Left forelimb (tissue), 1 donor: ENCODE measurements around the gene STK36.
"Not testable (repeated sequence)": the region's sequence is repeated elsewhere in the genome, so short reads cannot be mapped to it uniquely, and the experiment has no call there.

Experiments used
- DNase-seq: peaks from one replicate; pipeline ENCODE4 v3.0.0-alpha.2; 2018; ENCODE audit warnings: low spot score

Gene STK36

DNA sequence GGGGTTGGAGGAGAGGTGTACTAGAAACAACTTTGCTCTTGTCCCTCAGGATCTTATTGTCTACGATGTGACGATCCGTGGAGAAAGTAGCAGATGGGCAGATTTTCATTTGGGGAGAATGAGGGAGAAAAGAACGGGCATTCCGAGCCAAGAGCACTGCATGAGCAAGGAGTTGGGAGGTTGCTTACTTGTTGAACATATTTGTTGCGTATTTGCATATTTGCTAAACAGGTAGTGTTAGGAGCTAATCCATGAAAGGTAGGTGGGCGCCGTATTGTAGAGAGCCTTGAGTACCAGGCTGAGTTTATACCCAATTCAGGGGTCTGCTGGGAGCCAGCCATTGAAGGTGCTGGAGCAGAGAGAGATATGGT is 11.9 kb upstream of the STK36 start:
- DNase-seq: no peak

DNA sequence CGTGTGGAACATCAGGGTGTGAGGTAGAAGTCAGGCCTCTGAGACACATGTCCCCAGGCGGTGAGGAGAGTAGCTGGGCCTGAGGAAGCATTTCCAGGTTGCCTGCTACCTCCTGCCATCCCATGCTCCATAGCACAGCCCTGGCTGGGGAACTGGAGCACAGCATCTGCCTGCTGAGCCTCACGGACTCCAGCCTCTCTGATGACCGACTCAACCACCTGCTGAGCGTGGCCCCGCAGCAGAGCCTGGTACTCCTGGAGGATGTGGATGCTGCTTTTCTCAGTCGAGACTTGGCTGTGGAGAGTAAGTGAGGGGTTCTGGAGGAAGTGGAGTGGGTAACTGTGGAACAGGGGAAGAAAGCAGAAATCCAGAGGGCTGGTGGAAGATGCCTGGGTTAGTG is 9.5 kb upstream of the STK36 start:
- DNase-seq: no peak

DNA sequence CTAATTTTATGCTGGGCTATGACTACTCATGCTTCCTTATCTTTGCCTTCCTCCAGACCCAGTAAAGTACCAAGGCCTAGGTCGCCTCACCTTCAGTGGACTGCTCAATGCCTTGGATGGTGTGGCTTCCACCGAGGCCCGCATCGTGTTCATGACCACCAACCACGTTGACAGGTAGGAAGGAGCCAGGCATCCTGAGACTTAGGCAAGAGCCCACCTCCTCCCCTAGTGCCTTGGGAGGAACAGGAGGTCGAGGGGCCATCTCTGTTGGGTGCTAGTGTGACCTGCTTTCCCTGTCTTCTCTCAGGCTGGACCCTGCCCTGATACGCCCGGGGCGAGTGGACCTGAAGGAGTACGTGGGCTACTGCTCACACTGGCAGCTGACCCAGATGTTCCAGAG is 9.1 kb upstream of the STK36 start:
- DNase-seq: no peak

DNA sequence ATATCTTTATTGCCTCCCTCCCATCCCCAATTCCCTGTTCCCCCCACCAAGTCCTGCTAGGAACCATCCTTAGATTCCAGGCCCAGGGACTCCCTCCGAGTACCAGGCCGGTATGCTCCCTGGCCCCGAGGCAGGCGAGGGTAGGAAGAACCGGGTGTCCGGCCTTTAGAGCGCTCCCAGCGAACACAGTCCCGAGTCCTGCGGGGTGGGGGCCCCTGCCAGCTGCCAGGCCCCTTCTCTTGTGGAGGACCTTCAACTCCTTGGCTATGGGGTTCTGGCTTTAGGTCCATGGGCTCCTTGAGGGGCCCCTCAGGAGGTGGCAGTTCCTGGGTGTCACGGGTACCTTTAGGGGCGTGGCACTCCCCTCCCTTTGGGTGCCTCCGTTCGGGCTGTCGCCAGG is 8.0 kb upstream of the STK36 start:
- DNase-seq: no peak

DNA sequence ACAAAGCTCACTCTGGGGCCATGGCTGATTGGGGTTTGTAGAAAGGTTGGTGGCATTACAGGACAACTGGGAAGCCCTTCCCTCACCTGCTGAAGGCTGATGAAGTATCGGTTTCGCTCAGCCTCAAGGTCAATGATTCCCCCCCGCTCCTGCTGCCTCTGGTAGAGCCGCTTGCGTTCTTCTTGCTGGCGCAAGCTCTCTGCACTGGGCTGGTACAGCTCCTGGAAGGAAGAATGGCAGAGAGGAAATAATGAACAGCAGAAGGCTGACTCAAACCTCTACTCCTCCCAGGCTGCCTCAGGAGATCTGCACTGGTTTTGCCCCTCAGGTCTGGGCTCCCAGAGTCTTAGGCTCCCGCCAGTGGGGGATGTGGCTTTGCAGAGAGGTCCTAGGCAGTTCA is 7.2 kb upstream of the STK36 start:
- no peak for DNase-seq

DNA sequence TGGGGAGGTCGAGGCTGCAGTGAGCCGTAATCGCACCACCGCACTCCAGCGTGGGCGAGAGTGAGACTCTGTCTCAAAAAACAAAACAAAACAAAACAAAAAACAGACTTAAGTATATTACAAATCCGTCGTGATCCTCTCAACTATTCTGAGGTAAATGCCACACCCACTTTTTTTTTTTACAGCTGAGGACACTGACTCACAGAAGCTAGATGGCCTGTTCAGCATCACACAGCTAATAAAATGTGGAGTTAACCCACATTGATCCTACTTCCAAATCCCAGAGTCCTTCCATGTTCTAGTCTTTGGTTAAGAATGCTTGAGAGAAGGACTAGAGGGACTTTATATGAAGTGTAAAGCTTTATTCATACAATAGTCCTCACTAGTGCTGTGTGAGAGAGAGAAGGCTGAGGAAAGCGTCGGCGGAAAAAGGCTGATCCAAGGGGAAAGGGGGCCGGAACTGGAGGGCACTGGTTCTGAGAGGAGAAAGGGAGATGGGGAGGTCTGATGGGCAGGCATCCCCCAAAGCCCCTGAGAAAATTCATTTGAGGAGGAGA is 711 bp upstream of the STK36 start:
- no peak for DNase-seq

DNA sequence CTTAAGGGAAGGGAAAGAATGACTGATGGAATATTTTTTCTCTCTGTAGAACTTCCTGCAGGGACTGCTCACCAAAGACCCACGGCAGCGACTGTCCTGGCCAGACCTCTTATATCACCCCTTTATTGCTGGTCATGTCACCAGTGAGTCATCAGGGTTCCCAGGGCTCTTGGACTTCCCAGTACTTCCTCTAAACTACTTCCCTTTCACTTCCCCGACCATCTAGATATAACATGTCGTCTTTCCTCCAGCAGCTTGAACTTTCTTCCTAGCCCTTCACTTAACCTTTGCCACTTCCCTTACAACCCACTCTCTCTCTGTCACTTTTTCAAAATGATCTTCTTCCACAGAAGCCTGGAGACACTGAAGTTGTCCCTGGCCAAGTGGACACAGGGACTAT is 7.2 kb downstream of the STK36 start:
- DNase-seq: no peak

DNA sequence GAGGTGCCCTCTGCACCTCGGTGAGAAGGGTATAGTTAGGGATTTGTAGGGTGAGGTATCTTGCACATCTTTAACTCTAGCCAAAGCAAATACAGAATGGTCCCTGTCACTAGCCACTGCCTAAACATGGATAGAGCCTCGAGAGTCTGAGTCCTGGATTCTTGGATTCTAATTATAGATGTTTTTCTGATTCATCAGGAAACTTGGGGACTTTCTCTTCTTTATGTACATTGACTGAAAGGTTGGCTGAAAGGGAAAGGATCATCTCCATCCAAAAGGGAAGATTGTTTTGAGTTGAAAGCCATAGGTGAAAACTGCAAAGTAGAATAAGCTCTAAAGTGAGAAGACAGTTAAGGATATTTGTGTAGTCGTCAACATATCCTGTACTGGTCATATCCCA is 8.2 kb downstream of the STK36 start:
- DNase-seq: no peak

DNA sequence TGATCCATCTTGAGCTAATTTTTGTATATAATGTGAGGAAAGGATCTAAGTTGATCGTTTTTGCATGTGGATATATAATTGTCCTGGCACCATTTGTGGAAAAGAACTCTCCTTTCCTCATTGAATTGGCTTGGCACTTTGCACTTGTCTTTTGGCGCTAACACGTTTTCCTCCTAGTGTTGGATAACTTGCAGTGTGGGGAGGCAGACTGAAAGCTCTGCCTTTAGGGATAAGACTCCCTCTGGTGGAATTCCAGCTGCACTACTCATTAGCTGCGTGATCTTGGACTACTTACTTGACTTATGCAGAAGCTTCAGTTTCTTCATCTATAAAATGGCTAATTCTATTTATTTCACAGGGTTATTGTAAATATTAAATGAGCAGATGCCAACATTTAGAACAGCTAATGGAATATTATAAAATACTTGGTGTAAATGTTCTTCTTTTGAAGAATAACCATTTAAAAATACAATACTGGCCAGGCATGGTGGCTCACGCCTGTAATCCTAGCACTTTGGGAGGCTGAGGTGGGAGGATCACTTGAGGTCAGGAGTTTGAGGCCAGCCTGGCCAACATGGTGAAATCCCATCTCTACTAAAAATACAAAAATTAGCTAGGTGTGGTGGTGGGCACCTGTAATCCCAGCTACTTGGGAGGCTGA is 15.6 kb downstream of the STK36 start:
- DNase-seq: not testable (repeated sequence)

DNA sequence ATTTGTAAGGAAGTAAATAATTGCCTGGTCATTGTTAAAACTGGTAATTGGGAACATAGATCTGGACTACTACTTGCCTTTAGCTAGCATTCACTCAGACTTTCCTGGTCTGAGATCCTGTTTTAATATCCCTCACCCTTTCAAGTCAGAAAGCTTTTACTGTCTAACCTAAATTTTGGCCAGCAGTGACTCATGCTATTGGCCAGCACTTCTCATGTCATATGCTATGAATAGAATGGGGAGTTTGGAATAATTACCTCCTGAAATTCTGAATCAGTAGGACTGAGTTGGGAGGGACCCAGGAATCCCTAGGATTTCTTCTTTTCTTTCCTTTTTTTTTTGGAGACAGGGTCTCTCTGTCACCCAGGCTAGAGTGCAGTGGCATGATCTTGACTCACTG is 19.3 kb downstream of the STK36 start:
- DNase-seq: no peak

DNA sequence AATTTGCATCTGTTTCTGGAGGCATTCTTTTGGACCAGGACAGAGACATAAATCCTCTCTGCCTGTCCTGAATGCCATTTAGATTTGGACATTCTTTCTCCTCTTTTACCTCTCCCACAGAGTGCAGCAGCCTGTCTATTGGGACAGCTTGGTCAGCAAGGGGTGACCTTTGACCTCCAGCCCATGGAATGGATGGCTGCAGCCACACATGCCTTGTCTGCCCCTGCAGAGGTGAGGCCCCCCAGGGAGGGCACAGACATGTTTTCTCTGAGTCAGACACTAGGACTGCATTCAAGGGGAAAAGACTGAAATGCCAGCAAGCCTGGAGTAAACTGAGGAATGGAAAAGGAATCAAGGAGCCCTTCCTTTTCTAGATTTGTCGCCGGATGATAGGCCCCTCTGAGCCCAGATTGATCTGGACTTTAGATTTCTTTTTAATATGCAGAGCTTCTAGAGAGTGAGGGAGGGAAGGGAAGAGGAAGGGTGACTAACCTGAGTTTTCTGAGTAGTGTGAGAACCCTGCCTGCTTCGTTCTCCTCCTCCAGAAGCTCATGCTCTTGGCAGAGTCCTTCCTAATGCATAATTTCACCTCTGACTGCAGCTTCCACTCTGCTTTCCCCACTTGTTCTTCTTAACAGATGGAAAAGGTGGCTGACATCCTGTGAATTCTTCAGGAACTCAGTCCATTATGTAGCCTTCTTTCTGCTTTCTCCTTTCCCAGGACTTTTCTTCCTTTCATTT is 22.7 kb downstream of the STK36 start:
- DNase-seq: no peak

DNA sequence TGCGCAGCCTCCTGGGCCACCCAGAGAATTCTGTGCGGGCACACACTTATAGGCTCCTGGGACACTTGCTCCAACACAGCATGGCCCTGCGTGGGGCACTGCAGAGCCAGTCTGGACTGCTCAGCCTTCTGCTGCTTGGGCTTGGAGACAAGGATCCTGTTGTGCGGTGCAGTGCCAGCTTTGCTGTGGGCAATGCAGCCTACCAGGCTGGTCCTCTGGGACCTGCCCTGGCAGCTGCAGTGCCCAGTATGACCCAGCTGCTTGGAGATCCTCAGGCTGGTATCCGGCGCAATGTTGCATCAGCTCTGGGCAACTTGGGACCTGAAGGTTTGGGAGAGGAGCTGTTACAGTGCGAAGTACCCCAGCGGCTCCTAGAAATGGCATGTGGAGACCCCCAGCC is 27.0 kb downstream of the STK36 start:
- no peak for DNase-seq

DNA sequence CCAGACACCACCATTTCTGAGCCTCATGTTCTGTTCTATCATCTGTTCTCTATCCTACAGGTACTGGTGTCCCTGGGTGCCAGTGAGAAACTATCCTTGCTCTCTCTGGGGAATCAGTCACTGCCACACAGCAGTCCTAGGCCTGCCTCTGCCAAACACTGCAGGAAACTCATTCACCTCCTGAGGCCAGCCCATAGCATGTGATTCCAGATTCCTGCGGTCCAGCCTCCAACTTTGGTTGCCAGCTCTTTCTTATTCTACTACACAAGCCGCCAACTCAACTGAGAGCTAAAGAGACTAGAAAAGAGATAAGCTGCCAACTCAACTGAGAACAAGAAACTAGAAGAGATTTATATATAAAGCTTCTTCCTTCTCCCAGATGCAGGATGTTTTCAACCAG is 29.9 kb downstream of the STK36 start:
- no peak for DNase-seq

DNA sequence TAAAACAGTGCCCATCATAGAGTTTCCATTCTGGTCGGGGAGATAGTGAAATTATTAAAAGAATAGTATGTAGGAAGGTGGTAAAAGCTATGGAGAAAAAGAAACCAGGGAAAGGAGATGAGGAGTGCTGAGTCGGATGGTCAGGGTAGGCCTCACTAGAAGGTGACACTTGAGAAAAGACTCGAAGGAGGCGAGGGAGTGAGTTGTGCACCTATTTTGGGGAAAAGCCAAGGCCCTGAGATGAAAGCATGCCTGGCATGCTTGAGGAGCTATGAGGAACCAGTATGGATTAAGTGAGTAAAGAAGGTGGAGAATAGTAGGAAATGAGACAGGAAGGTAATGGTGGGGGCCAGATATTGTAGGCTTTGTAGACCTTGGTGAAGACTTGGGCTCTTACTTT is 31.5 kb downstream of the STK36 start:
- DNase-seq: no peak

DNA sequence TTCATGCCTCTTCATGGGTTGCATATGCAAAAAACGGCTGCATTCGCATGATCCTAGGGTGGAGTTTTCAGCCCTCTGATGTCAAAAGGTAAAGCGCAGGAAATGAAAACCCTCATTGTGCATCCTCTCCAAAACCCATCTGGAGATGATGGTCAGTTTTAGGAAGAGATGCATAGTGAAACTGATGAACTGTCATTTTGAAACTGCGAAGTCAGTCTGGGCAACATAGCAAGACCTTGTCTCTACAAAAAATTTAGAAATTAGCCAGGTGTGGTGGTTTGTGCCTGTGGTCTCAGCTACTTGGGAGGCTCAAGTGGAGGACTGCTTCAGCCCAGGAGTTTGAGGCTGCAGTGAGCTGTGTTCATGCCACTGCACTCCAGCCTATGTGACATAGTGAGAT is 36.2 kb downstream of the STK36 start:
- no peak for DNase-seq

DNA sequence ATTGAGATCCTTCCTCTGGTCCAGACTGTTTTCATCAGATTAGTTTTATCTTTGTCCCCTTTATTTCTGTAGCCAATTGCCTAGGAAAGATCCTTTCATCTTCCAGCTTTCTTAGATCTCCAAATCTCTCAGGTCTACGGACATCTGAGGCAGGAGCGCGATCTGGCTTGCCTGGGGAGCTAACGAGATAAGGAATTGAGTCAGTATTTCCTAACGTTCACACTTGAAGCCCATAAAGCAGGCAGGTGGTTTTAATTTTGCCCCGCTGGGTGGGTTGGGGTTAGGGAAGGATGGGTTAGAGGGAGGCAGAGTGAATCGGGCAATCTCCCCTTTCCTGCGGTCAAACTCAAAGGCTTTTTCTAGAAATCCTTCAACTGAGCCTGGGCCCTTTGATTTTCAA is 38.0 kb downstream of the STK36 start:
- no peak for DNase-seq

DNA sequence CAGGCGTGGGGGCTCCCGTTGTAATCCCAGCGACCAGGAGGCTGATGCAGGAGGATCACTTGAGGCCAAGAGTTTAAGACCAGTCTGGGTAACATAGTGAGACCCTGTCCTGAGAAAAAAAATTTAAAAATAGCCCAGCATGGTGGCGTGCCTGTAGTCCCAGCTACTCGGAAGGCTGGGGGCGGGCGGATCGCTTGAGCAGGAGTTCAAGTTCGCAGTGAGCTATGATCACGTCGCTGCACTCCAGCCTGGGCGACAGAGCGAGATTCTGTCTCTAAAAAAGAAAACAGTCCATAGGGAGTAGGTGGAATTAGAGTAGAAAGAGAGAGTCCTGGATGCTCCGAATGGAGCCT is 38.4 kb downstream of the STK36 start:
- DNase-seq: no peak

DNA sequence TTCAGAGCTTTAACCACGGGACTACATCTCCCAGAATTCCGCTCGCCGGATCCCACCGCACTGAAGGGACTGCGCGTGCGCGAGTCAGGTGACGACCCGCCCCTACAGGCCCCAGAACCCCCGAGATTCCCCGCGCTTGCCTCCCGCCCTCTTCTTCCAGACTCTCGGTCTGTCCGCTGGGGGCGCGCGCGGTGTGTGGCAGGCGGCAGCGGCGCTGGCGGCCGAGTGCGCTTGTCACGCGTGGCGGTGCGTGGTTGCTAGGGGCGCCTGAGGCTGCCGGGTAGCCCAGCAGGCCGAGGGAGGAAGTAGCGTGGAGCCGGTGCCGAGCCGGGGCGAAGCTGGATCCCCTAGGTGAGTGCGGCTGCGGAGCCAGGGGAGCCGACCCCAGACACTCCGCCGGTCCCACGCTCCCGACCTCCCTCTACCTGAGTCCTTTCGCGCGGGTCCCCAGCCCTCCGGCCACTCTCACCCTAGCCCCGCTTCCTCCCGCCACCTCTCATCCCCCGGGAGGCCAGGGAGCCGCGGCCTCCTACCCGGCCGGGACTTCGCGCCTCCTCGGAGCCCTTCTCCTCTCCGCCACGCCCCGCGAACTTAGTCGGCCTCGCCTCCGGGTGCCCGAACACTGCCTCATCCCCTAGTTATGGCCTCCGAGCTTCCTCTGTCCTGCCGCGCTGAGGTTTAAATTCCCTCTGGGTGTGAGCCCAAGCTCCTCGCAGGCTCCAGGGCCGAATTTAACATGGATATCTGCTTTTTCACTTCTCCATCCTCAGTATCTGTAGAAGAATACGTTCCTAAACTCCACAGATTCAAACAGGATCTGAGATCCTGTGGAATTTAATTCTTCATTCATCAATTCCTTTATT is 39.0 kb downstream of the STK36 start, which contains the start of gene TTLL4:
Gene TTLL4 (plus strand): TSS at position 149 of the 863 bp plus-strand sequence. CDS start 26,842 bp downstream, outside the sequence.
- peak; percentile 98 for DNase-seq

DNA sequence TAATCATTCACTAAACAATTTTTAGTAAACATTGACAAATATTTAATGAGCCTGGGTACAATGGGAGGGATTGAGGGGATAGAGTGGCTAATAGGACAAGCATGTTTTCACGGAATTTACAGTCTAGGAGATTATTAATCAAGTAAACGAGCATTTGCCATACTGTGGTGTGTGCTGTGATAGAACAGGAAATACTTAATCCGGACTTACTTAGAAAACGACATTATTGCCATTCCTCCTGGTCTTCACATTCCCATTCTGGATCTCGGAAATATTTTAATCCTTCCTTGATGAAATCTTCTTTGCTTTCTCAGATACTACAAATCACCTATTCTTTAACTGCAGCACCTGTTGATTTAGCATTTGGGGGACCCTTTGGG is 39.7 kb downstream of the STK36 start:
- no peak for DNase-seq

DNA sequence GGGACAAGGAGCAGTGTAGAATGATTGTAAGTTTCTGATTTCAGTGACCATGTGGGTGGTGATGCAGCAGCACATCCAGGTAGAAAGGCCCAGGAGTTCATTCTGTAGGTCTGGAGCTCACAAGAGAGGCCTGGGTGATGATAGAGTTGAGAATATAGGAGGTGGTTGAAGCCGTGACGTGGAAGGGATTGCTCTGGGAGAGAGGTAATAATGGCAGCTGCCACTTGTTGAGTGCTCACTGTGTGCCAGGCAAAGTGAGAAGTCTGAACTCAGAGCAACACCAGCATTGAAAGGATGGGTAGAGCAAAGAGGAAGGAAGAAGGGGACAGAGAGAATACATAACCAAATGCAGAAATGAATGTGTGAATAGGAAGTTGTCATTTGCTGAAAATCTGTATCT is 42.0 kb downstream of the STK36 start:
- no peak for DNase-seq

DNA sequence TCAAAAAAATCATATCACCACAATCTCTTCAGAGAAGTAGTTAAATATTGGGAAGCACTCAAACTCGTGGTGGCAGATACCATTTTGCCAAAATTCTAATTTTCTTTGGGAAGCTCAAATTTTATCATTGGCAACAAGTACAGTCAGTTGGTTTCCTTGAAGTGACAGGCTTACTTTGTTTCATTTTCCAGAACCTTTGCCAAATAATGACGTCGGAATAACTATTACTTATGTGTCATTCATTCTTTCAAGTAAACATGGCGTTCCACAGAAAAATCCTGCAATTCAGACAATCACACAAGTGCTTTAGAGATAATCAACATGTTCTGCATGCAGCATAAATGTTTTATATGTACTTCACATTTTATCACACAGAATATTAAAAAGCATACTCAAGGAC is 44.2 kb downstream of the STK36 start:
- DNase-seq: no peak

DNA sequence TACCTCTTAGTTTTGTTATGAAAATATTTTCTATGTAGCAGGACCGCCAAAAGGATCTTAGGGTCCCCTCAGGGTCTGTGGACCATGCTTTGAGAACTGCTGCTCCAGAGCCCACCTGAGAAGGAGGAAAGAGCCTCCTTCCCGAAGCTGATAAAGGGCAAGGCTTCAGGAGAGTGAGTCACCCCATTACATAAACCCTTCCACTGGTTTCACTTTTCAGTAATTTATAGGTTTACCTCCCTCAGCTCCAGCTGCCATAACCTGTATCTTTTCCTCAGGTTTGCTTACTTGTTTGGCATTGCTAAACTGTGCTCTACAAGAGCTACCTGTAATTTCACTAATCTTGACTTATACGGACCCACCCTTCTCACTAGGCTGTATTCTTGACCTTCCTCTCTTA is 45.4 kb downstream of the STK36 start:
- DNase-seq: no peak

DNA sequence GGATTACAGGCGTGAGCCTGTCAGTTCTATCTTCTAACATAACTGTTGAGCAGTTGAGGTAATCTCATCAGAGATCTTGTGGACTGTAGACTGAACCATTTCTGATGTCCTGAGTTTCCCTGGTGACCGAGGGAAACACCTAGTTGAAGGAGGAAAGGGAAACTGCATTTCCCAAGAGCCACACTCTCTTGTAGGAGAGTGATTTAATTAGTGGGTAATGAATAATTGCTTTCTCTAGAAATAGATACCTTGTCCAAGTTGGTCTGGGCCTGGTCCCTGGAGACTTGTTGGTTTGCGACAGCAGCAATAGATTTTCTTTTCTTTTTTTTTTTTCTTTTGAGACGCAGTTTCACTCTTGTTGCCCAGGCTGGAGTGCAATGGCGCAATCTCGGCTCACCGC is 46.2 kb downstream of the STK36 start:
- DNase-seq: no peak
